HepG2 (cell line): ENCODE data around the gene WDR43.

Experiments
- CAMTA2 ChIP-seq: sonication (generic); formaldehyde crosslinking; IDR thresholded peaks from 2 replicates; pipeline ENCODE4 v1.4.0; 2020; ENCODE audit warnings: mild to moderate bottlenecking, missing genetic modification reagents, borderline replicate concordance
- FOXC1 ChIP-seq: sonication (generic); formaldehyde crosslinking; IDR thresholded peaks from 2 replicates; pipeline ENCODE4 v1.8.0; 2022; ENCODE audit warnings: mild to moderate bottlenecking, missing genetic modification reagents, borderline replicate concordance
- JARID2 ChIP-seq: sonication (generic); formaldehyde crosslinking; IDR thresholded peaks from 2 replicates; pipeline ENCODE4 v1.8.1; 2023; ENCODE audit warnings: missing genetic modification reagents, inconsistent platforms; ENCODE audit not compliant: insufficient replicate concordance
- MYC ChIP-seq: sonication (generic); formaldehyde crosslinking; IDR thresholded peaks from 2 replicates; pipeline ENCODE4 v1.9.0; 2021; ENCODE audit warnings: missing genetic modification reagents, borderline replicate concordance
- NFIC ChIP-seq: IDR thresholded peaks from 2 replicates; pipeline ENCODE4 v1.6.1; 2012; ENCODE audit warnings: mild to moderate bottlenecking, low read length, inconsistent platforms
- POLR2AphosphoS5 ChIP-seq: IDR thresholded peaks from 2 replicates; pipeline ENCODE4 v1.6.1; 2012; ENCODE audit warnings: low read depth, low read length
- ZC3H4 ChIP-seq: sonication (generic); formaldehyde crosslinking; IDR thresholded peaks from 2 replicates; pipeline ENCODE4 v1.4.0; 2020; ENCODE audit warnings: missing genetic modification reagents, borderline replicate concordance
- ZNF441 ChIP-seq: sonication (generic); formaldehyde crosslinking; IDR thresholded peaks from 2 replicates; pipeline ENCODE4 v1.7.0; 2021; ENCODE audit warnings: missing genetic modification reagents, borderline replicate concordance
- TF ChIP-seq, protein P1 (sequence below): sonication (generic); formaldehyde crosslinking; IDR thresholded peaks from 2 replicates; pipeline ENCODE4 v1.9.0; 2021; ENCODE audit warnings: missing genetic modification reagents, borderline replicate concordance
- TF ChIP-seq, protein P2 (sequence below): IDR thresholded peaks from 2 replicates; pipeline ENCODE4 v1.6.1; 2012; ENCODE audit warnings: inconsistent platforms

DNA sequence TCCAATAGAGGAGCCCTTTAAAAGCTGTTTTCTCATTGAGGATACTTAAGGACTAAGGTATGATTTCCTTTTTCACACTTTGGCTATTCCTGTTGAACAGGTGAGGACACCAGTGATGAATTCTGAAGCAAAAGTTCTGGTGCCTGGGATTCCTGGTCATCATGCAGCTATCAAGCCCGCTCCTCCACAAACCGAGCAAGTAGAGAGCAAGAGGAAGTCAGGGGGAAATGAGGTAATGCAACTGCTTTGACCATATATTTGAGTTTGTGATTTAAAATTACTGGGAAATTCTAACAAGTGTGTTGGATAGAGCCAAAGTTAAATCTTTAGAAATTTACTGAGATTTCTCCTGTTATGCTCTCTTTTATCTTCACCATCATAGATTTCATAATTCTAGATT, 33.0 kb downstream of the WDR43 start:
- no peak for TF ChIP-seq FOXC1
- no peak for TF ChIP-seq JARID2 (CRISPR knock-in tag)
- TF ChIP-seq ZC3H4 (CRISPR knock-in tag) = no peak
- no peak for TF ChIP-seq POLR2AphosphoS5
- TF ChIP-seq, protein P1, sequence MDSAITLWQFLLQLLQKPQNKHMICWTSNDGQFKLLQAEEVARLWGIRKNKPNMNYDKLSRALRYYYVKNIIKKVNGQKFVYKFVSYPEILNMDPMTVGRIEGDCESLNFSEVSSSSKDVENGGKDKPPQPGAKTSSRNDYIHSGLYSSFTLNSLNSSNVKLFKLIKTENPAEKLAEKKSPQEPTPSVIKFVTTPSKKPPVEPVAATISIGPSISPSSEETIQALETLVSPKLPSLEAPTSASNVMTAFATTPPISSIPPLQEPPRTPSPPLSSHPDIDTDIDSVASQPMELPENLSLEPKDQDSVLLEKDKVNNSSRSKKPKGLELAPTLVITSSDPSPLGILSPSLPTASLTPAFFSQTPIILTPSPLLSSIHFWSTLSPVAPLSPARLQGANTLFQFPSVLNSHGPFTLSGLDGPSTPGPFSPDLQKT (CRISPR knock-in tag) = no peak
- TF ChIP-seq CAMTA2 (CRISPR knock-in tag) = no peak
- TF ChIP-seq NFIC = no peak
- TF ChIP-seq, protein P2, sequence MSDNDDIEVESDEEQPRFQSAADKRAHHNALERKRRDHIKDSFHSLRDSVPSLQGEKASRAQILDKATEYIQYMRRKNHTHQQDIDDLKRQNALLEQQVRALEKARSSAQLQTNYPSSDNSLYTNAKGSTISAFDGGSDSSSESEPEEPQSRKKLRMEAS = no peak
- TF ChIP-seq ZNF441 = no peak
- TF ChIP-seq MYC (CRISPR knock-in tag) = no peak
